Type B pancreatic cell (in vitro differentiated cells): ENCODE results near the gene NAXD. TPM values are rescaled to one million over a fixed set of nuclear protein-coding genes. Genes with fewer than 3 reads are reported as not detected.
"Not testable (repeated sequence)": the region's sequence is repeated elsewhere in the genome, so short reads cannot be mapped to it uniquely, and the experiment has no call there.

ENCODE experiments used
- DNase-seq: peaks from one replicate; pipeline ENCODE4 v3.0.0; 2021; ENCODE audit warnings: mixed read lengths; ENCODE audit not compliant: unreplicated experiment; ENCODE audit errors: extremely low spot score
- H3K27ac Mint-ChIP-seq: 2 replicates; pipeline ENCODE4 v1.8.0; 2021; ENCODE audit warnings: mild to moderate bottlenecking, mixed read lengths
- H3K27me3 Mint-ChIP-seq: 2 replicates; pipeline ENCODE4 v1.8.0; 2021; ENCODE audit warnings: mixed read lengths
- H3K36me3 Mint-ChIP-seq: 2 replicates; pipeline ENCODE4 v1.8.0; 2021; ENCODE audit warnings: mixed read lengths
- H3K4me1 Mint-ChIP-seq: one replicate; pipeline ENCODE4 v1.8.0; 2021; ENCODE audit warnings: mixed read lengths; ENCODE audit not compliant: unreplicated experiment
- H3K4me3 Mint-ChIP-seq: 2 replicates; pipeline ENCODE4 v1.8.0; 2021; ENCODE audit warnings: mild to moderate bottlenecking, mixed read lengths
- H3K9me3 Mint-ChIP-seq: 2 replicates; pipeline ENCODE4 v1.8.0; 2021; ENCODE audit warnings: mixed read lengths
- CTCF ChIP-seq: fragments of 200-600 bp; sonication (generic); conservative IDR thresholded peaks from 2 replicates; pipeline ENCODE4 v1.5.0; 2021; ENCODE audit warnings: antibody characterized with exemption, mild to moderate bottlenecking
- total RNA-seq: library from RNA; stranded (reverse); gene quantifications from 2 replicates; pipeline ENCODE4 v1.2.1, GENCODE V29; 2021; ENCODE audit warnings: low replicate concordance

Gene NAXD
- total RNA-seq, 1 donor from 2014 or later = 39.5 TPM

- Mint-ChIP-seq H3K27ac (no peak overlapping the region), H3K9me3 (peaks cover 6% of the 10 kb centered on the region), H3K36me3 (peaks cover 50% of the 10 kb centered on the region), H3K4me1 (no peaks in the 10 kb centered on the region), H3K4me3 (no peak overlapping the region), H3K27me3 (no peaks in the 10 kb centered on the region)
- DNase-seq = no peak
- no peak for TF ChIP-seq CTCF
These were observed 50.3 kb downstream of the NAXD start for GRCh38 chr13:110665491-110666254.

GRCh38 chr13:110666255-110666533, 50.8 kb downstream of the NAXD start:
- H3K36me3 Mint-ChIP-seq = peaks cover 53% of the 10 kb centered on the region
- H3K27ac Mint-ChIP-seq = no peak overlapping the region
- no peak for DNase-seq
- no peaks in the 10 kb centered on the region for H3K4me1 Mint-ChIP-seq
- no peaks in the 10 kb centered on the region for H3K27me3 Mint-ChIP-seq
- no peak for TF ChIP-seq CTCF
- no peak overlapping the region for H3K4me3 Mint-ChIP-seq
- H3K9me3 Mint-ChIP-seq = peaks cover 6% of the 10 kb centered on the region

GRCh38 chr13:110669036-110669435, 53.7 kb downstream of the NAXD start:
- no peaks in the 10 kb centered on the region for H3K4me1 Mint-ChIP-seq
- DNase-seq = no peak
- TF ChIP-seq CTCF = no peak
- no peaks in the 10 kb centered on the region for H3K27me3 Mint-ChIP-seq
- H3K27ac Mint-ChIP-seq = no peak overlapping the region
- H3K4me3 Mint-ChIP-seq = no peak overlapping the region
- no peaks in the 10 kb centered on the region for H3K9me3 Mint-ChIP-seq
- H3K36me3 Mint-ChIP-seq = peaks cover 45% of the 10 kb centered on the region

GRCh38 chr13:110669814-110670213, 54.5 kb downstream of the NAXD start:
- not testable (repeated sequence) for H3K27me3 Mint-ChIP-seq, H3K4me1 Mint-ChIP-seq, H3K4me3 Mint-ChIP-seq, DNase-seq, H3K9me3 Mint-ChIP-seq, H3K27ac Mint-ChIP-seq
- peaks cover 47% of the 10 kb centered on the region for H3K36me3 Mint-ChIP-seq

- DNase-seq = no peak
- TF ChIP-seq CTCF = no peak
- Mint-ChIP-seq H3K4me3 (no peak overlapping the region), H3K27me3 (no peaks in the 10 kb centered on the region), H3K36me3 (peaks cover 38% of the 10 kb centered on the region), H3K4me1 (no peaks in the 10 kb centered on the region), H3K27ac (no peak overlapping the region), H3K9me3 (no peaks in the 10 kb centered on the region)
These were observed 61.5 kb downstream of the NAXD start for GRCh38 chr13:110676595-110677587.
